HK-2 (cell line): Measurements from ENCODE around the gene ATAD2B.
"Not testable (repeated sequence)": the region's sequence is repeated elsewhere in the genome, so short reads cannot be mapped to it uniquely, and the experiment has no call there.

Source experiments
- DNase-seq: peaks from one replicate; pipeline ENCODE4 v3.0.0-alpha.2; 2018; ENCODE audit not compliant: unreplicated experiment

Gene ATAD2B

GRCh38 chr2:23746141-23746863 is 180.6 kb downstream of the ATAD2B start:
- no peak for DNase-seq

DNA sequence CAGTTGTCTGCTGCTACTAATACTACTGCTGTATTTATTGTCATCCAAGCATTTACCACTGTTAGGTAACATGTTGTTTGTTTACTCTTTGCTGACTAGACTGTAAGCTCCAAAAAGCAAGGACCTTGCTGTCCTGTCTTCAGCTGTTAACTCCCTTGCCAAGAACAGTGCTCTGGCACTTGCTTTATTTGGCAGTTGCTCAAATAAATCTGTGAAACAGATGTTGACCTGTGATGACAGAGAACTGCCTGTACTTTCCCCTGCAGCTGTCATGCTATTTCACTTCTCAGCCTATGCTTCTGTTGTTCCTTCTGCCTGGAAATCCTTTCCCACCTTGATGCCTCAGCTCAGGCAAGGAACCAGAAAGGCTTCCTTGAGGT is 181.2 kb downstream of the ATAD2B start:
- no peak for DNase-seq

GRCh38 chr2:23745068-23745725 is 181.7 kb downstream of the ATAD2B start:
- no peak for DNase-seq

DNA sequence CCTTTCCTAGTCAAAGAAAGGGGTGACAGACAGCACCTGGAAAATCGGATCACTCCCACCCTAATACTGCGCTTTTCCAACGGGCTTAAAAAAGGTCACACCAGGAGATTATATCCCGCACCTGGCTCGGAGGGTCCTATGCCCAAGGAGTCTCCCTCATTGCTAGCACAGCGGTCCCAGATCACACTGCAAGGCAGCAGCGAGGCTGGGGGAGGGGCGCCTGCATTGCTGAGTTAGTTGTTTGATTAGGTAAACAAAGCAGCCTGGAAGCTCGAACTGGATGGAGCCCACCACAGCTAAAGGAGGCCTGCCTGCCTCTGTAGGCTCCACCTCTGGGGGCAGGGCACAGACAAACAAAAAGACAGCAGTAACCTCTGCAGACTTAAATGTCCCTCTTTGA is 190.1 kb downstream of the ATAD2B start:
- not testable (repeated sequence) for DNase-seq

DNA sequence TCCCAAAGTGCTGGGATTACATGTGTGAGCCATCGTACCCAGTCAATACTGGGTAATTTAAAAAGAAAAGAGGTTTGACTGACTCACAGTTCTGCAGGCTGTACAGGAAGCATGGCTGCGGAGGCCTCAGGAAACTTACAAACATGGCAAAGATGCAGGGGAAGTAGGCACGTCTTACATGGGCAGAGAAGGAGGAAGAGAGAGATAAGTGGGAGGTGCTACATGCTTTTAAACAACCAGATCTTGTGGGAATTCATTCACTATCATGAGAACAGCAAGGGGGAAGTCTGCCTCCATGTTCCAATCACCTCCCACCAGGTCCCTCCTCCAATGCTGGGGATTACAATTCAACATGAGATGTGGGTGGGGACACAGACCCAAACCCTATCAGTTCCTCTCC is 192.5 kb downstream of the ATAD2B start:
- no peak for DNase-seq

DNA sequence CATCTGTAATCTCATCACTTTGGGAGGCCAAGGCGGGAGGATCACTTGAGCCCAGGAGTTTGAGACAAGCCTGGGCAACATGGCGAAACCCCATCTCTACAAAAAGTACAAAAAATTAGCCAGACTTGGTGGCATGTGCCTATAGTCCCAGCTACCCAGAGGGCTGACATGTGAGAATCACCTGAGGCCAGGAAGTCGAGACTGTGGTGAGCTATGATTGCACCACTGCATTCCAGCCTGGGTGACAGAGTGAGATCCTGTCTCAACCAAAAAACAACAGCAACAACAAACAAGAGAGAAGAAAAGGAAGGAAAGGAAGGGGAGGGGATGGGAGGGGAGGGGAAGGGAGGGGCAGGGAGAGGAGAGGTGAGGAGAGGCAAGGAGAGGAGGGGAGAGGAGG is 203.9 kb downstream of the ATAD2B start:
- DNase-seq, result not testable (repeated sequence)

DNA sequence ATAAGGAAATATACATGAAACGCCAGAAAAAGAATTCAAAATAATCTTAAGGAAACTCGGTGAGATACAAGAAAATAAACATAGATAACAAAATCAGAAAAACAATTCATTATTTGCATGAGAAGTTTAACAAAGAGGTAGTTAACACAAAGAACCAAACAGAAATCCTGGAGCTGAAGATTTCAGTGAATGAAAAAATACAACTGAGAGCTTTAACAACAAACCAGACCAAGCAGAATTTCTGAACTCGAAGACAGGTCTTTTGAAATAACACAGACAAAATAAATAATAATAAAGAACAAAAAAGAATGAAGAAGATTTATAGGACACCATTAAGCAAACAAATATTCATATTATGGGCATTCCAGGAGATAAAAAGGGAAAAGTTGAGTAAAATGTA is 204.7 kb downstream of the ATAD2B start:
- no peak for DNase-seq

GRCh38 chr2:23721454-23721826 is 205.5 kb downstream of the ATAD2B start:
- DNase-seq, result no peak

GRCh38 chr2:23720705-23721453 is 206.0 kb downstream of the ATAD2B start:
- DNase-seq, result no peak

DNA sequence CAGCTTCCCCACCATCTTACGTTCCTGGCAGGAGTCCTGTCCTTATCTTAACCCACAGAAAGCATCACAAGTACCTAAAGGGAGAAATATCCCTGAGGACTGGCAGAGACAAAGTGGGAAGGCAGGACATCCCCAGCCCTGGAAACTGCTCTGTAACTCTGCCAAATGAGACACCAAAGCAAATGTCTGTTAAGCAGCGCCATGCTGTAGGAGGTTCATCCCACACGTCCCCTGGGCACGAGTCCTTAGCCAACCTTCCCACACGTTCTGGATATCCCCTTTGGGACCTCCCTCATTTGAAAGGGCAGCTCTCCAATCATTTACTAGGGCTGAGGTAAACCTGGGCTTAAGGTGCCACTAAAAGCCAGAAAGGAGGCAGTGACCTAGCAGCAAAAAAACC is 207.2 kb downstream of the ATAD2B start:
- DNase-seq, result no peak

GRCh38 chr2:23718931-23719700 is 207.8 kb downstream of the ATAD2B start:
- no peak for DNase-seq

- no peak for DNase-seq
These were observed 213.6 kb downstream of the ATAD2B start for GRCh38 chr2:23713351-23713750.

GRCh38 chr2:23712756-23713151 is 214.2 kb downstream of the ATAD2B start:
- DNase-seq, result no peak

- DNase-seq, result no peak
These were observed 214.8 kb downstream of the ATAD2B start for GRCh38 chr2:23711979-23712755.

- DNase-seq, result no peak
These were observed 217.6 kb downstream of the ATAD2B start for GRCh38 chr2:23709311-23709710.

DNA sequence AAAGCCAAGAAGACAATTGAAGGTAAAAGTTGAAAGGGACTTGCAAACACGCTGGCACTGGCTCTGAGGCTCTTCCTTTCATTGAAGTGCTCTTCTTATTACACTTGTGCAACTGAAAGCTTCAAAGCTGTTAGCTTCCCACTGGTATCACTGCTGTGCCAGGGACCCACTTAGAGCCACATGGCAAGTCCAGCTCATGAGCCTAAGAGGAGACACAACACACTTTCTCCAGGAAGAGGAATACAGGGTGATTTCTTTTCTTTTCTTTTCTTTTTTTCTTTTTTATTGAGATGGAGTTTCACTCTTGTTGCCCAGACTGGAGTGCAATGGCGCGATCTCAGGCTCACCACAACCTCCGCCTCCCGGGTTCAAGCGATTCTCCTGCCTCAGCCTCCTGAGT is 218.2 kb downstream of the ATAD2B start:
- no peak for DNase-seq

DNA sequence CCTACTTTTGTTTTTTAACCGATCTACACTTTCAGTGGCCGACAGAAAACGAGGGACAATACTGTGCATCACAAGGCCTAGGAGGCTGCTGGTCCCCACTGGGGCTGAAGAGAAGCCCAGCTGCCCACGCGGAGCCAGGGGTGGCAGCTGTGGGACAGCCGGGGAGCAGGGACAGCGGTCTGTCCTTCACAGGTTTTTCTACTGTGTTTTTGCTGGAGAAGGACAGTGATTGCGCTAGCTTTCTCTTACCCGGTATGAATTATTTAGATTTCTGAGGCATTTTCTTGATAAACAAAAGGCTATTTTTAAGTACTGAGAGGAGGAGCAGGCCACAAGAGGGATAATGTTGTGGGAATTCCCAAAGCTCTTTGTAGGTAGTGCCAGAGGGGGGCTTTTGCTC is 219.8 kb downstream of the ATAD2B start:
- DNase-seq, result no peak

GRCh38 chr2:23706613-23707078 is 220.3 kb downstream of the ATAD2B start:
- DNase-seq, result no peak

DNA sequence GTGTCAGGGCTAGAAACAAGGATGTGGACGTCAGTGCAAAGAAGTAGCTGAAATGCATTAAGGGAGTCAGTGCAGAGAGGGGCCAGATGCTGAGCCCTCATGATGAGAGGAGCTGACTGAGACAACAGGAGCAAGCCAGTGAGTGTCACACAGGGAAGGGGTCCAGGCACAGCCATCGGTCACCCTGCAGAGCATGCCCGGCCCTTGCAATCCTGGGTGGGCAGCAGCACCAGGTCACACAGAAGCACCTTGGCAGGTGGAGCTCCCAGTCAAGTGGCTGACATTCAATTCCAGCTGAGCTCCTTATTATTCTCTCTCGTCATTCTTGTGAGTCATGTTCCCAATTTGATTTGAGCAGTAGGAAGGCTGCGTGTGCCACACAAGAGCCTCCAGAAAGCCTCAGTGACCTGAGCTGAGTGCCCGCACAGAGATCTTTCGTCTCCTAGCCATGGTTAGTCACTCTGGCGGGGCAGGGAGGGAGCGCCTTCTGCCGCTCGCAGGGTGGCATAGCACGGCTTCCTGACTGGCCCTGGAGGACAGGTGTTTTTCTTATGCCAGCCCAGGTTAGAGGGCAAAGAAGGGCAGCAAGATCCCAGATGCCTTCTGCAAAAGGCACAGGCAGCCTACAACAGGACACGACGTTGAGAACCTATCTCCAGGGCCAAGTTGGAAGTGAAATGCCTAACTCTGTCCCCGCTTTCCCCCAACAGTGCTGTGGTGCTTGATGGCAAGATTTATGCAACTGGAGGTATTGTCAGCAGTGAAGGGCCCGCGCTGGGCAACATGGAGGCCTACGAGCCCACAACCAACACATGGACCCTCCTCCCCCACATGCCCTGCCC is 220.9 kb downstream of the ATAD2B start:
- DNase-seq, result no peak
